Peyer's patch (tissue), 4 donors: ENCODE data around the gene LRRTM1.

Source experiments
- POLR2A ChIP-seq, 2 donors: fragments of 450-650 bp; IDR thresholded peaks; one replicate each; pipeline ENCODE4 v1.5.1; 2017; ENCODE audit warnings: antibody characterized with exemption in 2 of 2, mild to moderate bottlenecking in 2 of 2, moderate library complexity in 2 of 2
- TF ChIP-seq, protein P1 (sequence below), 6 experiments: fragments of 450-650 bp in 4 of 6; fragments of 200-600 bp in 2 of 6; sonication (generic) in 1 of 6; IDR thresholded peaks; one replicate each; pipeline ENCODE4 v1.5.1; 2017 to 2019; ENCODE audit warnings: antibody characterized with exemption in 6 of 6, mild to moderate bottlenecking in 3 of 6, moderate library complexity in 1 of 6

DNA sequence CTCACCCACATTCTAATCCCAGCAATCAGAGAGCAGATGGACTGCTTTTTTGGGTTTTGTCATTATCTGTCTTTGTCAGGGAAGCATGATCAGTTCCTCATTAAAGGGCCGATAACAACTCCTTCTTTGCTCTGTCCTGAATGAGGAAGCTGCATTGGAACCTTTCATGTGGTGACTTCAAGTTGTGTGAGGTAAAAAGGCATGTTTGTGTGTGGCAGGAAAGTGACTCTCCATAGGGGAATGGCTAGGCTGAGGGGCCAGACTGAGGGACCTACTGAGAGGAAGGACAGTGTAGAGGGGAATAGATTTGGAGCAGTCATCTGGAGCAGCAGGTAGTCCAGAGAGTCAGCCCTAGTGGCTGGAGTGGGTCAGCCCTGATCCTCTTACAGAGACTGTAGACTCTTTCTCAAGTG lies 23.6 kb upstream of the LRRTM1 start:
- TF ChIP-seq POLR2A (IDR thresholded peaks at IDR 0.05): no peak
- TF ChIP-seq, protein P1, sequence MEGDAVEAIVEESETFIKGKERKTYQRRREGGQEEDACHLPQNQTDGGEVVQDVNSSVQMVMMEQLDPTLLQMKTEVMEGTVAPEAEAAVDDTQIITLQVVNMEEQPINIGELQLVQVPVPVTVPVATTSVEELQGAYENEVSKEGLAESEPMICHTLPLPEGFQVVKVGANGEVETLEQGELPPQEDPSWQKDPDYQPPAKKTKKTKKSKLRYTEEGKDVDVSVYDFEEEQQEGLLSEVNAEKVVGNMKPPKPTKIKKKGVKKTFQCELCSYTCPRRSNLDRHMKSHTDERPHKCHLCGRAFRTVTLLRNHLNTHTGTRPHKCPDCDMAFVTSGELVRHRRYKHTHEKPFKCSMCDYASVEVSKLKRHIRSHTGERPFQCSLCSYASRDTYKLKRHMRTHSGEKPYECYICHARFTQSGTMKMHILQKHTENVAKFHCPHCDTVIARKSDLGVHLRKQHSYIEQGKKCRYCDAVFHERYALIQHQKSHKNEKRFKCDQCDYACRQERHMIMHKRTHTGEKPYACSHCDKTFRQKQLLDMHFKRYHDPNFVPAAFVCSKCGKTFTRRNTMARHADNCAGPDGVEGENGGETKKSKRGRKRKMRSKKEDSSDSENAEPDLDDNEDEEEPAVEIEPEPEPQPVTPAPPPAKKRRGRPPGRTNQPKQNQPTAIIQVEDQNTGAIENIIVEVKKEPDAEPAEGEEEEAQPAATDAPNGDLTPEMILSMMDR (IDR thresholded peaks at IDR 0.05): no peak
